Neural progenitor cell (in vitro differentiated cells): ENCODE measurements around the gene PTPRN2.
"Not testable (repeated sequence)": the region's sequence is repeated elsewhere in the genome, so short reads cannot be mapped to it uniquely, and the experiment has no call there.

Source experiments
- CTCF ChIP-seq: fragments of 200-600 bp; sonication (generic); IDR thresholded peaks from 2 replicates; pipeline ENCODE4 v1.5.1; 2017; ENCODE audit warnings: antibody characterized with exemption, mild to moderate bottlenecking
- EZH2 ChIP-seq: fragments of 200-600 bp; sonication (generic); IDR thresholded peaks from 2 replicates; pipeline ENCODE4 v1.6.1; 2017; ENCODE audit warnings: antibody characterized with exemption, mild to moderate bottlenecking, moderate library complexity

DNA sequence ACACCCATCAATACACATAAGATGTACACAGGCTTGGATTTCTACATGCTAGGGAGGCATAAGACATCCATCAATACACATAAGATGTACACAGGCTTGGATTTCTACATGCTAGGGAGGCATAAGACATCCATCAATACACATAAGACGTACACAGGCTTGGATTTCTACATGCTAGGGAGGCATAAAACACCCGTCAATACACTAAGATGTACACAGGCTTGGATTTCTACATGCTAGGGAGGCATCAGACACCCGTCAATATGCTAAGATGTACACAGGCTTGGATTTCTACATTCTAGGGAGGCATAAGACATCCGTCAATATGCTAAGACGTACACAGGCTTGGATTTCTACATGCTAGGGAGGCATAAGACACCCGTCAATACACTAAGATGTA is 283.6 kb downstream of the PTPRN2 start:
- TF ChIP-seq CTCF, EZH2: not testable (repeated sequence)
